ENCODE measurements around the gene CNPY4. TPM values are rescaled to one million over a fixed set of nuclear protein-coding genes. Genes with fewer than 3 reads are reported as not detected.

The CNPY4 gene
- polyA plus RNA-seq, 1 donor from 2014 or later = 35.8 TPM

GRCh38 chr7:100071018-100071723 lies 48.3 kb upstream of the CNPY4 start:
- Histone ChIP-seq H3F3A (ENCODE audit: insufficient read depth, low read length, poor library complexity, severe bottlenecking) (no peaks in the 10 kb centered on the region), H3K9ac (ENCODE audit: low read length) (no peak overlapping the region), H4K20me1 (ENCODE audit: insufficient read depth) (no peaks in the 10 kb centered on the region), H2AFZ (ENCODE audit: low read depth, low read length) (no peak overlapping the region), H3K36me3 (ENCODE audit: insufficient read depth, low read length) (peaks cover 36% of the 10 kb centered on the region), H3K27me3 (ENCODE audit: insufficient read depth, low read depth, low read length) (no peaks in the 10 kb centered on the region), H3K9me2 (ENCODE audit: insufficient read depth, low read length) (no peaks in the 10 kb centered on the region), H3K4me3 (ENCODE audit: low read length) (no peak overlapping the region), H3K27ac (ENCODE audit: low read length) (no peak overlapping the region), H3K4me2 (ENCODE audit: low read length) (no peak overlapping the region), H3K79me2 (replicated peaks; ENCODE audit: insufficient read depth, low read length) (peaks cover 3% of the 10 kb centered on the region), H3K9me3 (ENCODE audit: low read length) (peaks cover 12% of the 10 kb centered on the region)
- TF ChIP-seq SMC3 (conservative IDR thresholded peaks at IDR 0.05; ENCODE audit: poor library complexity) (no peak), RAD21 (conservative IDR thresholded peaks at IDR 0.05) (no peak), POLR2AphosphoS5 (IDR thresholded peaks at IDR 0.05) (no peak), CTCF (IDR thresholded peaks at IDR 0.05; ENCODE audit: poor library complexity, severe bottlenecking) (no peak), REST (IDR thresholded peaks at IDR 0.05; ENCODE audit: borderline replicate concordance) (no peak)

GRCh38 chr7:100072462-100072861 lies 47.0 kb upstream of the CNPY4 start:
- Histone ChIP-seq H3K79me2 (replicated peaks; ENCODE audit: insufficient read depth, low read length) (peaks cover 10% of the 10 kb centered on the region), H3K9me2 (ENCODE audit: insufficient read depth, low read length) (no peaks in the 10 kb centered on the region)

GRCh38 chr7:100074841-100075240 lies 44.6 kb upstream of the CNPY4 start:
- Histone ChIP-seq H3K4me2 (ENCODE audit: low read length) (no peak overlapping the region), H2AFZ (ENCODE audit: low read depth, low read length) (no peak overlapping the region), H3K27me3 (ENCODE audit: insufficient read depth, low read depth, low read length) (no peaks in the 10 kb centered on the region), H3K9me2 (ENCODE audit: insufficient read depth, low read length) (no peaks in the 10 kb centered on the region), H3K79me2 (replicated peaks; ENCODE audit: insufficient read depth, low read length) (peaks cover 34% of the 10 kb centered on the region), H3K9me3 (ENCODE audit: low read length) (peaks cover 12% of the 10 kb centered on the region), H3K36me3 (ENCODE audit: insufficient read depth, low read length) (peaks cover 42% of the 10 kb centered on the region), H3F3A (ENCODE audit: insufficient read depth, low read length, poor library complexity, severe bottlenecking) (no peaks in the 10 kb centered on the region), H3K9ac (ENCODE audit: low read length) (no peak overlapping the region), H3K4me3 (ENCODE audit: low read length) (no peak overlapping the region), H4K20me1 (ENCODE audit: insufficient read depth) (no peaks in the 10 kb centered on the region), H3K27ac (ENCODE audit: low read length) (no peak overlapping the region)
- TF ChIP-seq CTCF (IDR thresholded peaks at IDR 0.05; ENCODE audit: poor library complexity, severe bottlenecking) (no peak), REST (IDR thresholded peaks at IDR 0.05; ENCODE audit: borderline replicate concordance) (no peak), EZH2 (IDR thresholded peaks at IDR 0.05; ENCODE audit: borderline replicate concordance, insufficient read depth, low read length, poor library complexity, severe bottlenecking) (no peak), EP300 (conservative IDR thresholded peaks at IDR 0.05; ENCODE audit: poor library complexity, severe bottlenecking) (no peak), RAD21 (conservative IDR thresholded peaks at IDR 0.05) (no peak), POLR2AphosphoS5 (IDR thresholded peaks at IDR 0.05) (no peak), TAF1 (IDR thresholded peaks at IDR 0.05; ENCODE audit: low read depth) (no peak), SMC3 (conservative IDR thresholded peaks at IDR 0.05; ENCODE audit: poor library complexity) (no peak), MXI1 (conservative IDR thresholded peaks at IDR 0.05; ENCODE audit: poor library complexity, severe bottlenecking) (no peak)

More at GRCh38 chr7:100072462-100072861, 47.0 kb upstream of the CNPY4 start:
- no peak overlapping the region for H3K4me2 ChIP-seq (ENCODE audit: low read length)
- H2AFZ ChIP-seq (ENCODE audit: low read depth, low read length) = no peak overlapping the region
- no peaks in the 10 kb centered on the region for H3F3A ChIP-seq (ENCODE audit: insufficient read depth, low read length, poor library complexity, severe bottlenecking)
- H3K9ac ChIP-seq (ENCODE audit: low read length) = no peak overlapping the region
- H3K27me3 ChIP-seq (ENCODE audit: insufficient read depth, low read depth, low read length) = no peaks in the 10 kb centered on the region
- H3K9me3 ChIP-seq (ENCODE audit: low read length) = peaks cover 12% of the 10 kb centered on the region
- H4K20me1 ChIP-seq (ENCODE audit: insufficient read depth) = no peaks in the 10 kb centered on the region
- no peak for TF ChIP-seq EZH2 (IDR thresholded peaks at IDR 0.05; ENCODE audit: borderline replicate concordance, insufficient read depth, low read length, poor library complexity, severe bottlenecking)
- no peak overlapping the region for H3K27ac ChIP-seq (ENCODE audit: low read length)
- H3K4me3 ChIP-seq (ENCODE audit: low read length) = no peak overlapping the region
- peaks cover 42% of the 10 kb centered on the region for H3K36me3 ChIP-seq (ENCODE audit: insufficient read depth, low read length)
